ENCODE results near the gene C1orf159. TPM values are rescaled to one million over a fixed set of nuclear protein-coding genes. Genes with fewer than 3 reads are reported as not detected.
"Not testable (repeated sequence)": the region's sequence is repeated elsewhere in the genome, so short reads cannot be mapped to it uniquely, and the experiment has no call there.

The C1orf159 gene
- total RNA-seq, 1 donor from 2014 or later = 8.0 TPM

- TF ChIP-seq EZH2 (IDR thresholded peaks at IDR 0.05) (no peak), EZH2phosphoT487 (IDR thresholded peaks at IDR 0.05) (no peak), CTCF (IDR thresholded peaks at IDR 0.05) (no peak)
- Histone ChIP-seq H3K27ac (no peak overlapping the region), H3K27me3 (no peaks in the 10 kb centered on the region), H3K4me1 (peaks cover 12% of the 10 kb centered on the region), H3F3A (ENCODE audit: low read depth) (peaks cover 26% of the 10 kb centered on the region), H3K9ac (no peak overlapping the region), H3K79me2 (ENCODE audit: low read depth) (no peaks in the 10 kb centered on the region), H3K4me2 (peak overlapping the region; percentile 35), H2AFZ (replicated peaks) (no peak overlapping the region), H3K36me3 (no peaks in the 10 kb centered on the region), H4K20me1 (ENCODE audit: low read depth) (no peaks in the 10 kb centered on the region), H3K9me3 (ENCODE audit: low read depth) (no peaks in the 10 kb centered on the region), H3K4me3 (no peak overlapping the region)
- H3K4me3 Mint-ChIP-seq = peak overlapping the region; percentile 77
- DNase-seq (ENCODE audit: low spot score) = no peak
- peaks cover 3% of the 10 kb centered on the region for H3K4me1 Mint-ChIP-seq
- H3K27me3 Mint-ChIP-seq (ENCODE audit: insufficient read depth, low read depth) = peaks cover 29% of the 10 kb centered on the region
- peaks cover 8% of the 10 kb centered on the region for H3K36me3 Mint-ChIP-seq
- peak overlapping the region; percentile 66 for H3K27ac Mint-ChIP-seq
- H3K9me3 Mint-ChIP-seq = peaks cover 30% of the 10 kb centered on the region
These were observed 40.5 kb upstream of the C1orf159 start for GRCh38 chr1:1156140-1157032.

- Histone ChIP-seq H3F3A (ENCODE audit: low read depth) (peaks cover 26% of the 10 kb centered on the region), H3K9me3 (ENCODE audit: low read depth) (no peaks in the 10 kb centered on the region), H3K4me1 (peaks cover 12% of the 10 kb centered on the region), H3K27me3 (no peaks in the 10 kb centered on the region), H3K4me3 (no peak overlapping the region), H3K36me3 (no peaks in the 10 kb centered on the region), H3K4me2 (no peak overlapping the region), H2AFZ (replicated peaks) (no peak overlapping the region), H3K79me2 (ENCODE audit: low read depth) (no peaks in the 10 kb centered on the region), H3K27ac (no peak overlapping the region), H4K20me1 (ENCODE audit: low read depth) (no peaks in the 10 kb centered on the region), H3K9ac (no peak overlapping the region)
- Mint-ChIP-seq H3K27me3 (ENCODE audit: insufficient read depth, low read depth) (peaks cover 29% of the 10 kb centered on the region), H3K4me1 (peaks cover 3% of the 10 kb centered on the region), H3K27ac (peak overlapping the region; percentile 4), H3K36me3 (peaks cover 8% of the 10 kb centered on the region), H3K4me3 (no peak overlapping the region), H3K9me3 (peaks cover 30% of the 10 kb centered on the region)
- TF ChIP-seq EZH2 (IDR thresholded peaks at IDR 0.05) = no peak
- TF ChIP-seq EZH2phosphoT487 (IDR thresholded peaks at IDR 0.05) = no peak
- no peak for TF ChIP-seq CTCF (IDR thresholded peaks at IDR 0.05)
- no peak for DNase-seq (ENCODE audit: low spot score)
These were observed 39.4 kb upstream of the C1orf159 start for GRCh38 chr1:1155258-1155657.

GRCh38 chr1:1153874-1154273, 38.0 kb upstream of the C1orf159 start:
- Histone ChIP-seq H3K9ac (no peak overlapping the region), H3K9me3 (ENCODE audit: low read depth) (no peaks in the 10 kb centered on the region), H3K4me2 (no peak overlapping the region), H3K79me2 (ENCODE audit: low read depth) (no peaks in the 10 kb centered on the region), H3F3A (ENCODE audit: low read depth) (peaks cover 21% of the 10 kb centered on the region), H4K20me1 (ENCODE audit: low read depth) (no peaks in the 10 kb centered on the region), H3K4me3 (no peak overlapping the region), H3K27ac (no peak overlapping the region), H2AFZ (replicated peaks) (no peak overlapping the region), H3K4me1 (peaks cover 12% of the 10 kb centered on the region), H3K36me3 (no peaks in the 10 kb centered on the region), H3K27me3 (no peaks in the 10 kb centered on the region)
- TF ChIP-seq CTCF (IDR thresholded peaks at IDR 0.05) = no peak
- no peak for TF ChIP-seq EZH2phosphoT487 (IDR thresholded peaks at IDR 0.05)
- TF ChIP-seq EZH2 (IDR thresholded peaks at IDR 0.05) = no peak
- Mint-ChIP-seq H3K9me3 (peaks cover 30% of the 10 kb centered on the region), H3K36me3 (peaks cover 8% of the 10 kb centered on the region), H3K27ac (peak overlapping the region; percentile 28), H3K27me3 (ENCODE audit: insufficient read depth, low read depth) (peaks cover 26% of the 10 kb centered on the region), H3K4me3 (no peak overlapping the region), H3K4me1 (peaks cover 3% of the 10 kb centered on the region)
- no peak for DNase-seq (ENCODE audit: low spot score)

- H3K27me3 Mint-ChIP-seq (ENCODE audit: insufficient read depth, low read depth) = peaks cover 26% of the 10 kb centered on the region
- not testable (repeated sequence) for H3K4me1 Mint-ChIP-seq; H3K9ac ChIP-seq; H3K4me2 ChIP-seq; H3K36me3 Mint-ChIP-seq; H4K20me1 ChIP-seq (ENCODE audit: low read depth); H3K27ac ChIP-seq; H3K27me3 ChIP-seq; H3K4me1 ChIP-seq; DNase-seq (ENCODE audit: low spot score); H3K36me3 ChIP-seq; H3K79me2 ChIP-seq (ENCODE audit: low read depth); H3K4me3 ChIP-seq; H3K9me3 ChIP-seq (ENCODE audit: low read depth); H2AFZ ChIP-seq (replicated peaks)
- peak overlapping the region; percentile 6 for H3K27ac Mint-ChIP-seq
- H3K4me3 Mint-ChIP-seq = peak overlapping the region; percentile 51
- H3F3A ChIP-seq (ENCODE audit: low read depth) = peaks cover 15% of the 10 kb centered on the region
- peaks cover 30% of the 10 kb centered on the region for H3K9me3 Mint-ChIP-seq
These were observed 37.3 kb upstream of the C1orf159 start for GRCh38 chr1:1153215-1153614.

GRCh38 chr1:1152431-1152830, 36.5 kb upstream of the C1orf159 start:
- peaks cover 15% of the 10 kb centered on the region for H3F3A ChIP-seq (ENCODE audit: low read depth)
- not testable (repeated sequence) for H3K4me2 ChIP-seq; H3K4me3 ChIP-seq; H3K36me3 ChIP-seq; DNase-seq (ENCODE audit: low spot score); H3K9ac ChIP-seq; H3K27ac ChIP-seq; H2AFZ ChIP-seq (replicated peaks); H3K27me3 ChIP-seq; H4K20me1 ChIP-seq (ENCODE audit: low read depth); H3K79me2 ChIP-seq (ENCODE audit: low read depth); H3K9me3 ChIP-seq (ENCODE audit: low read depth); H3K4me1 ChIP-seq; H3K4me1 Mint-ChIP-seq; H3K36me3 Mint-ChIP-seq
- Mint-ChIP-seq H3K27me3 (ENCODE audit: insufficient read depth, low read depth) (peaks cover 29% of the 10 kb centered on the region), H3K4me3 (peak overlapping the region; percentile 51), H3K27ac (peak overlapping the region; percentile 1), H3K9me3 (peaks cover 30% of the 10 kb centered on the region)

Measured in neural progenitor cell (in vitro differentiated cells).